Measurements from ENCODE around the gene TDRD15. TPM values are rescaled to one million over a fixed set of nuclear protein-coding genes. Genes with fewer than 3 reads are reported as not detected.

TDRD15 gene
- total and polyA plus RNA-seq, 2 experiments from 2014 or later = 0.07 TPM; not detected in 1

- no peak overlapping the region for H3K4me3 ChIP-seq
- H3K27me3 Mint-ChIP-seq (ENCODE audit: insufficient read depth, low read depth, poor library complexity) = no peaks in the 10 kb centered on the region
- H3K9me2 ChIP-seq (ENCODE audit: insufficient read depth) = peaks cover 6% of the 10 kb centered on the region; the same call in 1 of the 2 replicates
- no peaks in the 10 kb centered on the region for H3F3A ChIP-seq (replicated peaks; ENCODE audit: low read depth)
- peaks cover 3% of the 10 kb centered on the region; the same call in 2 of the 3 replicates for H3K9me3 Mint-ChIP-seq
- no peaks in the 10 kb centered on the region for H3K4me1 ChIP-seq (ENCODE audit: insufficient read depth)
- no peaks in the 10 kb centered on the region for H3K36me3 ChIP-seq (ENCODE audit: insufficient read depth)
- no peak overlapping the region for H3K27ac ChIP-seq (ENCODE audit: low read depth)
- H3K4me1 Mint-ChIP-seq = no peaks in the 10 kb centered on the region; the same call in 2 of the 3 replicates
- H3K79me2 ChIP-seq (replicated peaks; ENCODE audit: insufficient read depth) = no peaks in the 10 kb centered on the region
- no peak overlapping the region for H3K4me3 Mint-ChIP-seq
- no peak overlapping the region for H3K4me2 ChIP-seq
- H3K36me3 Mint-ChIP-seq (ENCODE audit: low read depth) = no peaks in the 10 kb centered on the region
- no peak for ATAC-seq
- H3K27ac Mint-ChIP-seq = no peak overlapping the region
- no peak for DNase-seq (ENCODE audit: low spot score)
- TF ChIP-seq EZH2phosphoT487 (IDR thresholded peaks at IDR 0.05; ENCODE audit: unreplicated experiment) (no peak), REST (IDR thresholded peaks at IDR 0.05; ENCODE audit: unreplicated experiment) (no peak), NANOG (IDR thresholded peaks at IDR 0.05; ENCODE audit: borderline replicate concordance) (no peak), ZNF331 (CRISPR knock-in tag; IDR thresholded peaks at IDR 0.05; ENCODE audit: low read depth) (no peak), CREB1 (CRISPR knock-in tag; IDR thresholded peaks at IDR 0.05; ENCODE audit: low read depth) (no peak), EZH2 (IDR thresholded peaks at IDR 0.05; ENCODE audit: low read depth, unreplicated experiment) (no peak), ZNF114 (CRISPR knock-in tag; IDR thresholded peaks at IDR 0.05) (no peak), STAT1 (IDR thresholded peaks at IDR 0.05; ENCODE audit: unreplicated experiment) (no peak), JUNB (IDR thresholded peaks at IDR 0.05; ENCODE audit: unreplicated experiment) (no peak)
- H4K20me1 ChIP-seq (replicated peaks; ENCODE audit: insufficient read depth) = no peaks in the 10 kb centered on the region
- no peaks in the 10 kb centered on the region for H3K27me3 ChIP-seq (ENCODE audit: insufficient read depth)
- no peak overlapping the region for H2AFZ ChIP-seq
These were observed 39.4 kb upstream of the TDRD15 start for GRCh38 chr2:21084401-21084800.

DNA sequence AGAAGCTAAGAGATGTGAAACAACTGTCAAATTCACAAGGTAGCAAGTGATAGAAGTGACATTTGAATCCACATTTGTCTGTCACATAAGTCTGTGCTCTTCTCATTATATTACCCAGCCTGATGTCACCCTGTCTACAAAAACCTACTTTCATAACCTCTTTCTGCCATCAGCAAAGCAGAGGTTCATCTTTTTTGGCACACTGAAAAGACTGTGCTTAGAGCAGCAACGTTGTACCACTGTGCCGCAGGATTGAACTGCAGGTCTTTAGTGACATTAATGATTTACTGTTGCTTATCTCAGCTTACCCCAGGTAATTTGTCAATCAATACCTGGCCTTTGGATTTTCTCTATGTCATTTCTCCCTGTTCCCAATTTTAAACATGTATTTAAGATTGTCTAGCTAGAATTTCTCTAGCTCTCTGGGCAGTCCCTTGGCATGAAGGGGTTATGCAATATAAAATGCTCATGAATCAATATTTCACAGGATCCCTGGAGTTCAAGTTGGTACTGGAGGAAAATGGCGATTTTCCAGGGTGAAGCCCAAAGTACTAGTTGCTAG is 31.4 kb upstream of the TDRD15 start:
- H3K27me3 ChIP-seq (ENCODE audit: insufficient read depth) = no peaks in the 10 kb centered on the region
- H3K9me2 ChIP-seq (ENCODE audit: insufficient read depth) = no peaks in the 10 kb centered on the region
- H3K27ac ChIP-seq (ENCODE audit: low read depth) = no peak overlapping the region
- no peaks in the 10 kb centered on the region for H3F3A ChIP-seq (replicated peaks; ENCODE audit: low read depth)
- no peaks in the 10 kb centered on the region for H3K36me3 Mint-ChIP-seq (ENCODE audit: low read depth)
- no peak for ATAC-seq
- no peaks in the 10 kb centered on the region for H3K27me3 Mint-ChIP-seq (ENCODE audit: insufficient read depth, low read depth, poor library complexity)
- no peaks in the 10 kb centered on the region for H3K9me3 Mint-ChIP-seq
- no peak for DNase-seq (ENCODE audit: low spot score)
- H3K27ac Mint-ChIP-seq = no peak overlapping the region
- H3K4me1 ChIP-seq (ENCODE audit: insufficient read depth) = peaks cover 4% of the 10 kb centered on the region; the same call in 1 of the 2 replicates
- H2AFZ ChIP-seq = no peak overlapping the region
- no peak overlapping the region for H3K4me3 Mint-ChIP-seq
- peaks cover 15% of the 10 kb centered on the region for H3K4me1 Mint-ChIP-seq
- no peaks in the 10 kb centered on the region for H3K36me3 ChIP-seq (ENCODE audit: insufficient read depth)
- H4K20me1 ChIP-seq (replicated peaks; ENCODE audit: insufficient read depth) = no peaks in the 10 kb centered on the region
- H3K79me2 ChIP-seq (replicated peaks; ENCODE audit: insufficient read depth) = no peaks in the 10 kb centered on the region
- no peak overlapping the region for H3K4me2 ChIP-seq
- H3K4me3 ChIP-seq = no peak overlapping the region
- TF ChIP-seq, protein P1, sequence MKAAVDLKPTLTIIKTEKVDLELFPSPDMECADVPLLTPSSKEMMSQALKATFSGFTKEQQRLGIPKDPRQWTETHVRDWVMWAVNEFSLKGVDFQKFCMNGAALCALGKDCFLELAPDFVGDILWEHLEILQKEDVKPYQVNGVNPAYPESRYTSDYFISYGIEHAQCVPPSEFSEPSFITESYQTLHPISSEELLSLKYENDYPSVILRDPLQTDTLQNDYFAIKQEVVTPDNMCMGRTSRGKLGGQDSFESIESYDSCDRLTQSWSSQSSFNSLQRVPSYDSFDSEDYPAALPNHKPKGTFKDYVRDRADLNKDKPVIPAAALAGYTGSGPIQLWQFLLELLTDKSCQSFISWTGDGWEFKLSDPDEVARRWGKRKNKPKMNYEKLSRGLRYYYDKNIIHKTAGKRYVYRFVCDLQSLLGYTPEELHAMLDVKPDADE (IDR thresholded peaks at IDR 0.05) = no peak
- TF ChIP-seq JUNB (IDR thresholded peaks at IDR 0.05; ENCODE audit: unreplicated experiment) = no peak
- TF ChIP-seq STAT1 (IDR thresholded peaks at IDR 0.05; ENCODE audit: unreplicated experiment) = no peak
- TF ChIP-seq, protein P2, sequence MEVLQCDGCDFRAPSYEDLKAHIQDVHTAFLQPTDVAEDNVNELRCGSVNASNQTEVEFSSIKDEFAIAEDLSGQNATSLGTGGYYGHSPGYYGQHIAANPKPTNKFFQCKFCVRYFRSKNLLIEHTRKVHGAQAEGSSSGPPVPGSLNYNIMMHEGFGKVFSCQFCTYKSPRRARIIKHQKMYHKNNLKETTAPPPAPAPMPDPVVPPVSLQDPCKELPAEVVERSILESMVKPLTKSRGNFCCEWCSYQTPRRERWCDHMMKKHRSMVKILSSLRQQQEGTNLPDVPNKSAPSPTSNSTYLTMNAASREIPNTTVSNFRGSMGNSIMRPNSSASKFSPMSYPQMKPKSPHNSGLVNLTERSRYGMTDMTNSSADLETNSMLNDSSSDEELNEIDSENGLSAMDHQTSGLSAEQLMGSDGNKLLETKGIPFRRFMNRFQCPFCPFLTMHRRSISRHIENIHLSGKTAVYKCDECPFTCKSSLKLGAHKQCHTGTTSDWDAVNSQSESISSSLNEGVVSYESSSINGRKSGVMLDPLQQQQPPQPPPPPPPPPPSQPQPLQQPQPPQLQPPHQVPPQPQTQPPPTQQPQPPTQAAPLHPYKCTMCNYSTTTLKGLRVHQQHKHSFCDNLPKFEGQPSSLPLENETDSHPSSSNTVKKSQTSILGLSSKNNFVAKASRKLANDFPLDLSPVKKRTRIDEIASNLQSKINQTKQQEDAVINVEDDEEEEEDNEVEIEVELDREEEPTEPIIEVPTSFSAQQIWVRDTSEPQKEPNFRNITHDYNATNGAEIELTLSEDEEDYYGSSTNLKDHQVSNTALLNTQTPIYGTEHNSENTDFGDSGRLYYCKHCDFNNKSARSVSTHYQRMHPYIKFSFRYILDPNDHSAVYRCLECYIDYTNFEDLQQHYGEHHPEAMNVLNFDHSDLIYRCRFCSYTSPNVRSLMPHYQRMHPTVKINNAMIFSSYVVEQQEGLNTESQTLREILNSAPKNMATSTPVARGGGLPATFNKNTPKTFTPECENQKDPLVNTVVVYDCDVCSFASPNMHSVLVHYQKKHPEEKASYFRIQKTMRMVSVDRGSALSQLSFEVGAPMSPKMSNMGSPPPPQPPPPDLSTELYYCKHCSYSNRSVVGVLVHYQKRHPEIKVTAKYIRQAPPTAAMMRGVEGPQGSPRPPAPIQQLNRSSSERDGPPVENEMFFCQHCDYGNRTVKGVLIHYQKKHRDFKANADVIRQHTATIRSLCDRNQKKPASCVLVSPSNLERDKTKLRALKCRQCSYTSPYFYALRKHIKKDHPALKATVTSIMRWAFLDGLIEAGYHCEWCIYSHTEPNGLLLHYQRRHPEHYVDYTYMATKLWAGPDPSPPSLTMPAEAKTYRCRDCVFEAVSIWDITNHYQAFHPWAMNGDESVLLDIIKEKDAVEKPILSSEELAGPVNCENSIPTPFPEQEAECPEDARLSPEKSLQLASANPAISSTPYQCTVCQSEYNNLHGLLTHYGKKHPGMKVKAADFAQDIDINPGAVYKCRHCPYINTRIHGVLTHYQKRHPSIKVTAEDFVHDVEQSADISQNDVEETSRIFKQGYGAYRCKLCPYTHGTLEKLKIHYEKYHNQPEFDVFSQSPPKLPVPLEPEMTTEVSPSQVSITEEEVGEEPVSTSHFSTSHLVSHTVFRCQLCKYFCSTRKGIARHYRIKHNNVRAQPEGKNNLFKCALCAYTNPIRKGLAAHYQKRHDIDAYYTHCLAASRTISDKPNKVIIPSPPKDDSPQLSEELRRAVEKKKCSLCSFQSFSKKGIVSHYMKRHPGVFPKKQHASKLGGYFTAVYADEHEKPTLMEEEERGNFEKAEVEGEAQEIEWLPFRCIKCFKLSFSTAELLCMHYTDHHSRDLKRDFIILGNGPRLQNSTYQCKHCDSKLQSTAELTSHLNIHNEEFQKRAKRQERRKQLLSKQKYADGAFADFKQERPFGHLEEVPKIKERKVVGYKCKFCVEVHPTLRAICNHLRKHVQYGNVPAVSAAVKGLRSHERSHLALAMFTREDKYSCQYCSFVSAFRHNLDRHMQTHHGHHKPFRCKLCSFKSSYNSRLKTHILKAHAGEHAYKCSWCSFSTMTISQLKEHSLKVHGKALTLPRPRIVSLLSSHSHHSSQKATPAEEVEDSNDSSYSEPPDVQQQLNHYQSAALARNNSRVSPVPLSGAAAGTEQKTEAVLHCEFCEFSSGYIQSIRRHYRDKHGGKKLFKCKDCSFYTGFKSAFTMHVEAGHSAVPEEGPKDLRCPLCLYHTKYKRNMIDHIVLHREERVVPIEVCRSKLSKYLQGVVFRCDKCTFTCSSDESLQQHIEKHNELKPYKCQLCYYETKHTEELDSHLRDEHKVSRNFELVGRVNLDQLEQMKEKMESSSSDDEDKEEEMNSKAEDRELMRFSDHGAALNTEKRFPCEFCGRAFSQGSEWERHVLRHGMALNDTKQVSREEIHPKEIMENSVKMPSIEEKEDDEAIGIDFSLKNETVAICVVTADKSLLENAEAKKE (CRISPR knock-in tag; IDR thresholded peaks at IDR 0.05) = no peak
- TF ChIP-seq NANOG (IDR thresholded peaks at IDR 0.05; ENCODE audit: borderline replicate concordance) = no peak
